K562 (cell line): Measurements from ENCODE around the gene EYA2. TPM values are rescaled to one million over a fixed set of nuclear protein-coding genes. Genes with fewer than 3 reads are reported as not detected.

Source experiments
- CHD7 ChIP-seq: fragments of 200-600 bp; sonication (generic); IDR thresholded peaks from one replicate; pipeline ENCODE4 v1.6.1; 2012; ENCODE audit warnings: mild to moderate bottlenecking, low read depth, low read length, inconsistent platforms
- ILF3 ChIP-seq: fragments of 450-650 bp; IDR thresholded peaks from 2 replicates; pipeline ENCODE4 v1.6.1; 2018; ENCODE audit warnings: antibody characterized with exemption, mild to moderate bottlenecking, moderate library complexity, borderline replicate concordance
- RCOR1 ChIP-seq, 2 experiments: IDR thresholded peaks; 2 replicates each; pipeline ENCODE4 v1.6.1; 2012; ENCODE audit warnings: low read depth in 2 of 2, low read length in 2 of 2, borderline replicate concordance in 1 of 2, improper control_type of control experiment in 1 of 2
- polyA plus RNA-seq, 8 experiments: library from polyadenylated mRNA; depleted of rRNA in 4 of 8; stranded (reverse) in 5 of 8; unstranded in 3 of 8; fragments of >200 nt; fragmentation: Nextera tagmentation in 2 of 8; fragmentation: Illumina TruSeq in 1 of 8; extraction: Ambion mirVana in 2 of 8; extraction: Trizol in 1 of 8; gene quantifications; 2 replicates each; pipeline versions ENCODE4 v1.2.1 to v1.2.3, GENCODE V29; 2011 to 2014; ENCODE audit warnings: inconsistent platforms in 1 of 8, missing spikeins in 1 of 8
- total RNA-seq, 7 experiments: library from RNA; depleted of rRNA in 6 of 7; stranded (reverse); fragments of >200 nt in 6 of 7; fragmentation: Illumina TruSeq in 2 of 7; extraction: Trizol in 2 of 7; gene quantifications; 2 replicates each; pipeline versions ENCODE4 v1.2.1 to v1.2.3, GENCODE V29; 2011 to 2021; ENCODE audit warnings: low replicate concordance in 1 of 7

Gene EYA2
- total and polyA plus RNA-seq, 9 of the 15 experiments (the other 6 are each of a cell fraction or from before 2014, with no cell fraction given), result 0.03 TPM; not detected in 8

GRCh38 chr20:46979603-46980241, 85.1 kb downstream of the EYA2 start (continued):
- TF ChIP-seq CHD7, result no peak
- TF ChIP-seq RCOR1 (IDR thresholded peaks at IDR 0.05; ENCODE audit: borderline replicate concordance in 1 of 2, low read depth in 2 of 2, low read length in 2 of 2), result peak in 1 of 2 experiments; percentile 40; a peak in 1 of 4 replicates
- TF ChIP-seq ILF3, result no peak
